GM13977 (cell line): ENCODE measurements around the gene CMIP.

Experiments
- DNase-seq: peaks from one replicate; pipeline ENCODE4 v3.0.0; 2012; ENCODE audit warnings: low spot score
- in situ Hi-C: fragments of 300-500 bp; cut with MboI; formaldehyde crosslinking; loops from one replicate; pipeline ENCODE4 v1.12.0; 2022; ENCODE audit warnings: low sequenced_read_pairs, low pct_unique_long_range_greater_than_20kb, mixed read lengths, inconsistent platforms; ENCODE audit not compliant: unreplicated experiment
- TF ChIP-seq, protein P1 (sequence below): IDR thresholded peaks from 2 replicates; pipeline ENCODE4 v1.5.1; 2012; ENCODE audit warnings: mild to moderate bottlenecking, control low read depth; ENCODE audit not compliant: insufficient read depth; ENCODE audit errors: extremely low read depth, missing control alignments

CMIP gene

DNA sequence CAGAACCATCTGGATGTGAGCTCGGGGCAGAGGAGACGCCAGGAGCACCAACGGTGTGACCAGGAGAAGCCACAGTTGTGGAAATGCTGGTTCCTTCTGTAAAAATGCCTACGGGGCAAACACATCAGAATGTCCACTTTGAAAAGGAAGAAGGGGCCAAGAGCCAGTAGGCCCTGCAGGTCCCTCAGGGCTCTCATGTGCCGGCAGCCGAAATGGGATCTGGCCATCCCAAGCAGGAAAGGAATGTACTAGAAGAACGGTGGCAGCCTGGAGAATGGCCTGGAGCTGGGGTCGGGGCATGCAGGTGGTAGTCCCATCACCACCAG is 172.4 kb downstream of the CMIP start:
- no peak for DNase-seq
- in situ Hi-C loops = no loop called here
- TF ChIP-seq, protein P1, sequence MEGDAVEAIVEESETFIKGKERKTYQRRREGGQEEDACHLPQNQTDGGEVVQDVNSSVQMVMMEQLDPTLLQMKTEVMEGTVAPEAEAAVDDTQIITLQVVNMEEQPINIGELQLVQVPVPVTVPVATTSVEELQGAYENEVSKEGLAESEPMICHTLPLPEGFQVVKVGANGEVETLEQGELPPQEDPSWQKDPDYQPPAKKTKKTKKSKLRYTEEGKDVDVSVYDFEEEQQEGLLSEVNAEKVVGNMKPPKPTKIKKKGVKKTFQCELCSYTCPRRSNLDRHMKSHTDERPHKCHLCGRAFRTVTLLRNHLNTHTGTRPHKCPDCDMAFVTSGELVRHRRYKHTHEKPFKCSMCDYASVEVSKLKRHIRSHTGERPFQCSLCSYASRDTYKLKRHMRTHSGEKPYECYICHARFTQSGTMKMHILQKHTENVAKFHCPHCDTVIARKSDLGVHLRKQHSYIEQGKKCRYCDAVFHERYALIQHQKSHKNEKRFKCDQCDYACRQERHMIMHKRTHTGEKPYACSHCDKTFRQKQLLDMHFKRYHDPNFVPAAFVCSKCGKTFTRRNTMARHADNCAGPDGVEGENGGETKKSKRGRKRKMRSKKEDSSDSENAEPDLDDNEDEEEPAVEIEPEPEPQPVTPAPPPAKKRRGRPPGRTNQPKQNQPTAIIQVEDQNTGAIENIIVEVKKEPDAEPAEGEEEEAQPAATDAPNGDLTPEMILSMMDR = no peak

DNA sequence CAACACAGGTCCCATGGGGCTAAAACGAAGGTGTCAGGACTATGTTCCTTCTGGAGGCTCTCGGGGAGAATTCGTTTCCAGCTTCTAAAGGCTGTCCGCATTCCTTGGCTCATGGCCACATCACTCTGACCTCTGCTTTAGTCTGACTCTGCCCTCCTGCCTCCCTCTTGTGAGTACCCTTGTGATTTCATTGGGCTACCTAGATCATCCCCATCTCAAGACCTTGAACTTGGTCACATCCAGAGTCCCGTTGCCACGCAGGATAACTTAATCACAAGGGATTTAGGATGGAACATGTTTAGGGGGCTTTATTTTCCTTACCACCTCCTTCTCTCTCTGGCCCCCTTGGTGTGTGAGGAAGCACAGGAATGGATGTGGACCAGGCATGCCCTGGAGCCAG is 173.6 kb downstream of the CMIP start:
- TF ChIP-seq, protein P1 = no peak
- in situ Hi-C loops = no loop called here
- no peak for DNase-seq

DNA sequence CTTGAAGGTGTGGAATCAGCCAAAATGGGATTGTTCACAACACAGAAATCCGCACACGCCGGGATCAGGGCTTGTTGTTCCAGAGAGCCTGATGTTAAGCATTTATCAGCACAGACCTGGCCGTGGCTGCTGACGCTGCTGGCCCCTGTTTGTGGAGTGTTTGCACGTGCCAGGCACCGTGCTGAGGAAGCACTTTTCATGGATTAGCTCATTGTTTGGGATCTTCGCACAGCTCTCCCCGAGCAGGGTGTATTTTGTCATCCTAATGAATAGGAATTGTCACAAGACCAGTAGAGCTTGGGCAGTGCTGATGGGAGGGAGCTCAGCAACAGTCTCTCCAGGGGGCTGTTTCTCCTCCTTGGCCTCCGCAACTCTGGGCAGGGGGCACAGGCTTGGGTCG is 174.1 kb downstream of the CMIP start:
- in situ Hi-C loops = no loop called here
- DNase-seq = no peak
- TF ChIP-seq, protein P1 = no peak

DNA sequence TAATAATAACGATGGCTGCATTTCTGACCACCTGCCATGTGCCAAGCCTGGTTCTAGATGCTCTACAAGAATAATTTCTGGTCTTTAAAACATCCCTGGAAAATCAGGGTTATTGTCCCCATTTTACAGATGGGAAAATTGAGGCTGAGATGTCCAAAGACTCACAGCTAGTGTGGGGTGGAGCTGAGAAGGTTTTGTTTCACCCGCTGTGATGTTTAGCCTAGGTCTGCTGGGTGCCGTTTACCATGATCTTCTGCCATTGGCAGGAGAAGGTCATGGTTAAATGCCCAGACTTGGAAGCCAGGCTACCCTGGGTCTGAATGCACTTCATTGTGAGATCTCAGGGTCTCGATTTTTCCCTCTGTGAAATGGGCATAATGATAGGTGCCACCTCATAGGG is 175.4 kb downstream of the CMIP start:
- in situ Hi-C loops = no loop called here
- DNase-seq = no peak
- TF ChIP-seq, protein P1 = no peak

- in situ Hi-C loops = no loop called here
- TF ChIP-seq, protein P1 = no peak
- no peak for DNase-seq
Observed at GRCh38 chr16:81620796-81621195, 176.2 kb downstream of the CMIP start.

- in situ Hi-C loops = no loop called here
- no peak for DNase-seq
- TF ChIP-seq, protein P1 = no peak
Observed at GRCh38 chr16:81621496-81621895, 176.9 kb downstream of the CMIP start.
